HG03571 (cell line): ENCODE results near the gene TRIM13.
"Not testable (repeated sequence)": the region's sequence is repeated elsewhere in the genome, so short reads cannot be mapped to it uniquely, and the experiment has no call there.

Experiments used
- ATAC-seq: cut with Tn5 transposase; IDR thresholded peaks from one replicate; pipeline ENCODE4 v1.9.1; 2021; ENCODE audit not compliant: unreplicated experiment

Gene TRIM13

GRCh38 chr13:49996951-49997895, at the start of gene TRIM13:
Gene TRIM13, plus strand, starts transcription at chr13:49997042. Its CDS starts 14,899 bp downstream, at chr13:50011941.
- ATAC-seq, result peak; percentile 71

- not testable (repeated sequence) for ATAC-seq
These were observed 48.0 kb upstream of the TRIM13 start for GRCh38 chr13:49948777-49949270.

GRCh38 chr13:49951754-49952535, 44.9 kb upstream of the TRIM13 start:
- ATAC-seq, result no peak

- no peak for ATAC-seq
These were observed 43.3 kb upstream of the TRIM13 start for GRCh38 chr13:49953560-49953959.

- ATAC-seq, result no peak
These were observed 42.0 kb upstream of the TRIM13 start for GRCh38 chr13:49954674-49955455.

GRCh38 chr13:49956131-49956530, 40.7 kb upstream of the TRIM13 start:
- no peak for ATAC-seq

GRCh38 chr13:49958321-49958720, 38.5 kb upstream of the TRIM13 start:
- ATAC-seq, result no peak

- no peak for ATAC-seq
These were observed 29.4 kb upstream of the TRIM13 start for GRCh38 chr13:49967456-49967855.

- no peak for ATAC-seq
These were observed 24.1 kb upstream of the TRIM13 start for GRCh38 chr13:49972709-49973108.

GRCh38 chr13:49975826-49976225, 21.0 kb upstream of the TRIM13 start:
- ATAC-seq, result no peak

- peak; percentile 80 for ATAC-seq
These were observed 20.3 kb upstream of the TRIM13 start for GRCh38 chr13:49976314-49977258.

- ATAC-seq, result no peak
These were observed 18.9 kb upstream of the TRIM13 start for GRCh38 chr13:49977992-49978391.

- no peak for ATAC-seq
These were observed 16.6 kb upstream of the TRIM13 start for GRCh38 chr13:49980266-49980665.

GRCh38 chr13:49985129-49985528, 11.7 kb upstream of the TRIM13 start:
- ATAC-seq, result no peak

GRCh38 chr13:49986471-49986870, 10.4 kb upstream of the TRIM13 start:
- ATAC-seq, result no peak

GRCh38 chr13:49990612-49991011, 6.2 kb upstream of the TRIM13 start:
- not testable (repeated sequence) for ATAC-seq

GRCh38 chr13:49993111-49993510, 3.7 kb upstream of the TRIM13 start:
- ATAC-seq, result no peak

- ATAC-seq, result no peak
These were observed 3.2 kb upstream of the TRIM13 start for GRCh38 chr13:49993666-49994065.

GRCh38 chr13:49995625-49996101, 1.2 kb upstream of the TRIM13 start:
- no peak for ATAC-seq
